SHP77 (cell line): Measurements from ENCODE around the gene FDCSP.
"Not testable (repeated sequence)": the region's sequence is repeated elsewhere in the genome, so short reads cannot be mapped to it uniquely, and the experiment has no call there.

ENCODE experiments used
- DNase-seq, 2 experiments: peaks; one replicate each; lab custom pipeline; 2025; lab: John Stamatoyannopoulos, UW

The FDCSP gene

GRCh38 chr4:70225824-70226223 lies at the start of gene FDCSP:
Gene FDCSP (plus strand): TSS chr4:70226124. CDS start chr4:70231195, 5,071 bp downstream.
- no peak for DNase-seq

GRCh38 chr4:70177090-70177489 lies 48.8 kb upstream of the FDCSP start:
- no peak for DNase-seq

- no peak for DNase-seq
Observed at GRCh38 chr4:70178075-70178660, 47.8 kb upstream of the FDCSP start.

GRCh38 chr4:70179811-70180210 lies 46.1 kb upstream of the FDCSP start:
- no peak for DNase-seq

GRCh38 chr4:70181864-70182263 lies 44.1 kb upstream of the FDCSP start:
- DNase-seq: no peak

GRCh38 chr4:70182517-70183167 lies 43.3 kb upstream of the FDCSP start:
- DNase-seq: no peak

- DNase-seq: peak; percentile 9 to 37
Observed at GRCh38 chr4:70183168-70183939, 42.6 kb upstream of the FDCSP start.

- DNase-seq: no peak
Observed at GRCh38 chr4:70183940-70184246, 42.0 kb upstream of the FDCSP start.

GRCh38 chr4:70187216-70187615 lies 38.7 kb upstream of the FDCSP start:
- no peak for DNase-seq

- DNase-seq: no peak
Observed at GRCh38 chr4:70190579-70190978, 35.3 kb upstream of the FDCSP start.

- no peak for DNase-seq
Observed at GRCh38 chr4:70191647-70192046, 34.3 kb upstream of the FDCSP start.

GRCh38 chr4:70192895-70193294 lies 33.0 kb upstream of the FDCSP start:
- DNase-seq: no peak

GRCh38 chr4:70195425-70195824 lies 30.5 kb upstream of the FDCSP start, which contains the start of gene ODAM:
Gene ODAM (plus strand): TSS chr4:70195725. CDS start chr4:70196544, 819 bp downstream.
- no peak for DNase-seq

GRCh38 chr4:70196857-70197256 lies 29.1 kb upstream of the FDCSP start:
- DNase-seq: no peak

- DNase-seq: no peak
Observed at GRCh38 chr4:70197842-70198241, 28.1 kb upstream of the FDCSP start.

- no peak for DNase-seq
Observed at GRCh38 chr4:70203601-70204000, 22.3 kb upstream of the FDCSP start.

GRCh38 chr4:70212752-70213151 lies 13.2 kb upstream of the FDCSP start:
- not testable (repeated sequence) for DNase-seq

GRCh38 chr4:70216109-70216508 lies 9.8 kb upstream of the FDCSP start:
- not testable (repeated sequence) for DNase-seq

- not testable (repeated sequence) for DNase-seq
Observed at GRCh38 chr4:70216550-70216949, 9.4 kb upstream of the FDCSP start.

- DNase-seq: not testable (repeated sequence)
Observed at GRCh38 chr4:70221389-70221788, 4.5 kb upstream of the FDCSP start.

GRCh38 chr4:70221818-70222217 lies 4.1 kb upstream of the FDCSP start:
- not testable (repeated sequence) for DNase-seq

GRCh38 chr4:70236125-70236524 lies 10.2 kb downstream of the FDCSP start:
- DNase-seq: no peak
